ENCODE measurements around the gene METTL27. TPM values are rescaled to one million over a fixed set of nuclear protein-coding genes. Genes with fewer than 3 reads are reported as not detected.

The METTL27 gene
- total RNA-seq, 1 donor from 2014 or later = not detected

DNA sequence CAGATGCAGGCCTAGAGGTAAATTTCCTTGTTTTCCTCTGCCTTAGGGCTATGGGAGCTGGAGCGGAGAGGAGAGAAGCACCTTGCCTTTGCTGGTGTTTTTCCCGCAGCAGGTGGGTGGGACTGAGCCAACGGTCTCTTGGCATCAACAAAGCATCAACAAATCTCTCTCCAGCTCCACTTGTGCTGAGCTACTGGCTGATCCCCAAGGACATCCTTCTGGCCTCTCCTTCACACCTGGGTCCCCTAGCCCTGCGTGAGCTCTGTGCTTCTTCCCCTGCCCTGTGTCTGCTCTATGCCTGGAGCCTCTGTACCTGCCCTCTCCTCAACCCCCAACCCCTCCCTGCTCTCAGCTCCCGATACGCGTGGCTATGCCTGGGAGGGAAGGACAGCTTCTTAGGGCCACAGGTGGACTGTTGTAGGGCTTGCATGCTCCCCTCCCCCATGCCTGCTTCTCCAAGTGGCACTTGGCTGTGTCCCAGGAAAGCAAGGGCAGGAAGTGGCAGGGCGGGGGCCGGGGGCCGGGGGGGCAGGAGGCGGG lies 14.7 kb downstream of the METTL27 start:
- peaks cover 62% of the 10 kb centered on the region for H3K4me1 ChIP-seq
- TF ChIP-seq POLR2AphosphoS5 (IDR thresholded peaks at IDR 0.05; ENCODE audit: insufficient read depth in 1 of 2, low read depth in 1 of 2) (no peak), POLR2A (IDR thresholded peaks at IDR 0.05) (no peak)
- TF ChIP-seq, protein P1, sequence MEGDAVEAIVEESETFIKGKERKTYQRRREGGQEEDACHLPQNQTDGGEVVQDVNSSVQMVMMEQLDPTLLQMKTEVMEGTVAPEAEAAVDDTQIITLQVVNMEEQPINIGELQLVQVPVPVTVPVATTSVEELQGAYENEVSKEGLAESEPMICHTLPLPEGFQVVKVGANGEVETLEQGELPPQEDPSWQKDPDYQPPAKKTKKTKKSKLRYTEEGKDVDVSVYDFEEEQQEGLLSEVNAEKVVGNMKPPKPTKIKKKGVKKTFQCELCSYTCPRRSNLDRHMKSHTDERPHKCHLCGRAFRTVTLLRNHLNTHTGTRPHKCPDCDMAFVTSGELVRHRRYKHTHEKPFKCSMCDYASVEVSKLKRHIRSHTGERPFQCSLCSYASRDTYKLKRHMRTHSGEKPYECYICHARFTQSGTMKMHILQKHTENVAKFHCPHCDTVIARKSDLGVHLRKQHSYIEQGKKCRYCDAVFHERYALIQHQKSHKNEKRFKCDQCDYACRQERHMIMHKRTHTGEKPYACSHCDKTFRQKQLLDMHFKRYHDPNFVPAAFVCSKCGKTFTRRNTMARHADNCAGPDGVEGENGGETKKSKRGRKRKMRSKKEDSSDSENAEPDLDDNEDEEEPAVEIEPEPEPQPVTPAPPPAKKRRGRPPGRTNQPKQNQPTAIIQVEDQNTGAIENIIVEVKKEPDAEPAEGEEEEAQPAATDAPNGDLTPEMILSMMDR (IDR thresholded peaks at IDR 0.05) = no peak
- DNase-seq (ENCODE audit: extremely low spot score in 2 of 2) = no peak
- H3K4me3 ChIP-seq = no peak overlapping the region
- H3K36me3 ChIP-seq = no peaks in the 10 kb centered on the region
- no peaks in the 10 kb centered on the region for H3K9me3 ChIP-seq
- intact Hi-C loops (cut with DNase I) = no loop called here
- H3K27me3 ChIP-seq = no peaks in the 10 kb centered on the region
- H3K27ac ChIP-seq = no peak overlapping the region

DNA sequence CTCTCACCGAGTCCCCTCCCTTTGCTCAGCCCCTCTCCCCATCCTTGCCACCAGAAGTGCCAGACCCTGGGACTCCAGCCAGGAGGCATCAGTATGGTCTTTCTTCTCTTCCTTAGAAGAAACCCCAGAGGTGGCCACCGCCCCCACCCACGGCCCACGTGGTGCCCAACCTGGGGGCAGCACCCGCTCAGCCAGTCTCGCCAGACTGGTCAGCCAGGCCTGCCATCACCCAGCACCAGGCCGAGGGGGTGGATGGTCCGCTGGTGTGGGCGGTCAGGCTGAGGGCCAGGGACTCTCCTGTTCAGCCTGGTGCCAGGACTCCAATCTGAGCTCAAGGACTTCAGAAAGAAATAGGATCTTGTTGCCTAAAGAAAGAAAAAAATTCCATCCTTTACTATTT lies 17.3 kb downstream of the METTL27 start:
- peaks cover 44% of the 10 kb centered on the region for H3K4me1 ChIP-seq

DNA sequence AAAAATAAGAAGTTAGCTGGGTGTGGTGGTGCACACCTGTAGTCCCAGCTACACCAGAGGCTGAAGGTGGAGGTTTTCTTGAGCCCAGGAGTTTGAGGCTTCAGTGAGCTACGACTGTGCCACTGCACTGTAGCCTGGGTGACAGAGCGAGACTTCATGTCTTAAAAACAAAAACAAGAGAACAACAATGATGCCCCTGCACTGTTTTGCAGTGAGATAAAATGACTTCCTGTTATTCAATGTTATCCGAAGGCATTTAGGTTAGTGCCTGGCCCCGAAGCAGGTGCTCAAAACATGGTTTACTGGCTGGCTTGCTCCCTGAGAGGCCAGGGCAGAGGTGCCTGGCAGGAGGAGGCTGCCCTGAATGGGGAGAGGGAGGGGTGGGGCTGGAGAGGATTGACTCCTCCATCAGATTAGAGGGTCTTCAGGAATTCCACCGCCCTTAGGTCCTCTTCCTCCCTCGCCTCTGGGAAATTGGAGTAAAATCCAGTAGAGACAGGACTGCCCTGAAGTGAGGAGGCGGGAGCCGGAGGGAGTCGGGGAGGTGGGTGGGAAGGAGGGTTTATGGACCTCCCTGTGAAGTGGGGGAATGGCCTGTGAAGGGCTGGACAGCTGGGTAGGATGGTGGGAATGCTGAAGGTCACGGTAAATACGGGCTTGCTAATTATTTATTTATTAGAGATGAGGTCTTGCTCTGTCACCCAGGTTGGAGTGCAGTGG lies 18.3 kb downstream of the METTL27 start:
- Histone ChIP-seq H3K36me3 (no peaks in the 10 kb centered on the region), H3K4me1 (peaks cover 39% of the 10 kb centered on the region), H3K27ac (no peak overlapping the region), H3K9me3 (no peaks in the 10 kb centered on the region), H3K27me3 (no peaks in the 10 kb centered on the region), H3K4me3 (no peak overlapping the region)
- DNase-seq (ENCODE audit: extremely low spot score in 2 of 2) = no peak
- TF ChIP-seq, protein P1 (IDR thresholded peaks at IDR 0.05) = no peak
- no peak for TF ChIP-seq POLR2AphosphoS5 (IDR thresholded peaks at IDR 0.05; ENCODE audit: insufficient read depth in 1 of 2, low read depth in 1 of 2)
- no peak for TF ChIP-seq POLR2A (IDR thresholded peaks at IDR 0.05)
- intact Hi-C loops (cut with DNase I) = no loop called here

More for the DNA sequence above, 17.3 kb downstream of the METTL27 start:
- H3K4me3 ChIP-seq = no peak overlapping the region
- no peak for TF ChIP-seq POLR2A (IDR thresholded peaks at IDR 0.05)
- no peak for TF ChIP-seq POLR2AphosphoS5 (IDR thresholded peaks at IDR 0.05; ENCODE audit: insufficient read depth in 1 of 2, low read depth in 1 of 2)
- TF ChIP-seq, protein P1 (IDR thresholded peaks at IDR 0.05) = no peak
- H3K9me3 ChIP-seq = no peaks in the 10 kb centered on the region
- intact Hi-C loops (cut with DNase I) = no loop called here
- H3K36me3 ChIP-seq = no peaks in the 10 kb centered on the region
- no peaks in the 10 kb centered on the region for H3K27me3 ChIP-seq
- H3K27ac ChIP-seq = no peak overlapping the region
- DNase-seq (ENCODE audit: extremely low spot score in 2 of 2) = no peak

DNA sequence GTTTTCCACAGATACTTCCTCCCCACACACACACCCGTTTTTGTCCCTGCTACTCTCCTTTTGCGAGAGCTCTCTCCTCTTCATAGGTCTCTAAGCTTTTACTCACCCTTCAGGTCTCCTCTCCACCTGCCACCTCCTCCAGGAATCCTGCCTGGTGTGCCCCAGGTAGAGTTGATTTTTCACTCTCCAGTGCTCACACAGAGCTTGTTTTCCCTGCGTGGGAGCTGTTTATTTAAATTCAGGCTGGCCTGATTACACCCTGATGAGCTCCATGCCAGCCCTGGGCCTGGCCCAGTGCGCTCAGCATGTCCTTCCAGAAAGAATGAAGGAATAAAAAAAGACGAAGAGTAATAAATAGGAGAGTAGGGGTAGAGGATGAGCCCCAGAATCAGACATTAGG lies 19.1 kb downstream of the METTL27 start:
- intact Hi-C loops (cut with DNase I) = no loop called here
- no peaks in the 10 kb centered on the region for H3K9me3 ChIP-seq

More for the DNA sequence above, 19.1 kb downstream of the METTL27 start:
- H3K4me3 ChIP-seq = no peak overlapping the region
- H3K36me3 ChIP-seq = no peaks in the 10 kb centered on the region
- no peaks in the 10 kb centered on the region for H3K27me3 ChIP-seq
- no peak for DNase-seq (ENCODE audit: extremely low spot score in 2 of 2)
- peak overlapping the region; percentile 61 for H3K27ac ChIP-seq
- TF ChIP-seq, protein P1 (IDR thresholded peaks at IDR 0.05) = no peak
- no peak for TF ChIP-seq POLR2A (IDR thresholded peaks at IDR 0.05)
- no peak for TF ChIP-seq POLR2AphosphoS5 (IDR thresholded peaks at IDR 0.05; ENCODE audit: insufficient read depth in 1 of 2, low read depth in 1 of 2)
- H3K4me1 ChIP-seq = peaks cover 32% of the 10 kb centered on the region
